BLaER1 (cell line): ENCODE measurements around the gene TUBB3.

Source experiments
- H3K27ac ChIP-seq: shearing (Covaris generic); formaldehyde crosslinking; 2 replicates; pipeline ENCODE4 v1.8.1; 2022
- H3K27me3 ChIP-seq: shearing (Covaris generic); formaldehyde crosslinking; 2 replicates; pipeline ENCODE4 v1.8.1; 2022
- H3K36me3 ChIP-seq: shearing (Covaris generic); formaldehyde crosslinking; 2 replicates; pipeline ENCODE4 v1.8.1; 2022
- H3K4me1 ChIP-seq: shearing (Covaris generic); formaldehyde crosslinking; 2 replicates; pipeline ENCODE4 v1.8.1; 2022
- H3K4me2 ChIP-seq: shearing (Covaris generic); formaldehyde crosslinking; 2 replicates; pipeline ENCODE4 v1.8.1; 2022
- H3K4me3 ChIP-seq: shearing (Covaris generic); formaldehyde crosslinking; 2 replicates; pipeline ENCODE4 v1.8.1; 2022
- H3K9ac ChIP-seq: shearing (Covaris generic); formaldehyde crosslinking; 2 replicates; pipeline ENCODE4 v1.8.1; 2022
- H3K9me3 ChIP-seq: shearing (Covaris generic); formaldehyde crosslinking; 2 replicates; pipeline ENCODE4 v1.8.1; 2022
- H4K20me1 ChIP-seq: shearing (Covaris generic); formaldehyde crosslinking; 2 replicates; pipeline ENCODE4 v1.8.1; 2022
- Cebpa-rat ChIP-seq: shearing (Covaris generic); IDR thresholded peaks from 2 replicates; pipeline ENCODE4 v1.8.1; 2022

The TUBB3 gene

GRCh38 chr16:89890886-89891657 is 32.1 kb upstream of the TUBB3 start:
- Histone ChIP-seq H3K36me3 (peaks cover 100% of the 10 kb centered on the region), H3K9me3 (no peaks in the 10 kb centered on the region), H3K4me3 (no peak overlapping the region), H3K9ac (0 out of 2 replicates have a peak overlapping the region, but pooled peaks have one; percentile 17), H4K20me1 (peaks cover 91% of the 10 kb centered on the region), H3K27me3 (no peaks in the 10 kb centered on the region), H3K4me2 (no peak overlapping the region), H3K4me1 (no peaks in the 10 kb centered on the region), H3K27ac (no peak overlapping the region)
- TF ChIP-seq Cebpa-rat = no peak

- TF ChIP-seq Cebpa-rat = no peak
- Histone ChIP-seq H3K9me3 (no peaks in the 10 kb centered on the region), H3K36me3 (peaks cover 100% of the 10 kb centered on the region), H3K4me1 (no peaks in the 10 kb centered on the region), H3K4me3 (no peak overlapping the region), H3K9ac (no peak overlapping the region), H3K27me3 (no peaks in the 10 kb centered on the region), H4K20me1 (peaks cover 89% of the 10 kb centered on the region), H3K4me2 (no peak overlapping the region), H3K27ac (no peak overlapping the region)
Observed at GRCh38 chr16:89892055-89892630, 31.0 kb upstream of the TUBB3 start.

- TF ChIP-seq Cebpa-rat = no peak
- Histone ChIP-seq H3K4me3 (no peak overlapping the region), H3K9me3 (no peaks in the 10 kb centered on the region), H3K4me2 (no peak overlapping the region), H4K20me1 (peaks cover 85% of the 10 kb centered on the region), H3K27ac (no peak overlapping the region), H3K4me1 (no peaks in the 10 kb centered on the region), H3K9ac (no peak overlapping the region), H3K27me3 (no peaks in the 10 kb centered on the region), H3K36me3 (peaks cover 100% of the 10 kb centered on the region)
Observed at GRCh38 chr16:89892635-89893034, 30.5 kb upstream of the TUBB3 start.

- Histone ChIP-seq H3K9ac (no peak overlapping the region), H3K36me3 (peaks cover 100% of the 10 kb centered on the region), H3K4me1 (no peaks in the 10 kb centered on the region), H3K27me3 (no peaks in the 10 kb centered on the region), H3K4me3 (no peak overlapping the region), H3K9me3 (no peaks in the 10 kb centered on the region), H3K27ac (no peak overlapping the region), H4K20me1 (peaks cover 87% of the 10 kb centered on the region), H3K4me2 (no peak overlapping the region)
- TF ChIP-seq Cebpa-rat = no peak
Observed at GRCh38 chr16:89893642-89894548, 29.2 kb upstream of the TUBB3 start.

- no peak overlapping the region for H3K4me3 ChIP-seq
- no peaks in the 10 kb centered on the region for H3K9me3 ChIP-seq
- no peak overlapping the region for H3K27ac ChIP-seq
- H3K9ac ChIP-seq = no peak overlapping the region
- H3K4me1 ChIP-seq = no peaks in the 10 kb centered on the region
- no peak for TF ChIP-seq Cebpa-rat
- H3K36me3 ChIP-seq = peaks cover 100% of the 10 kb centered on the region
- H3K27me3 ChIP-seq = no peaks in the 10 kb centered on the region
- peaks cover 87% of the 10 kb centered on the region for H4K20me1 ChIP-seq
- H3K4me2 ChIP-seq = no peak overlapping the region
Observed at GRCh38 chr16:89895482-89896250, 27.5 kb upstream of the TUBB3 start.

- Histone ChIP-seq H3K4me1 (no peaks in the 10 kb centered on the region), H3K27ac (no peak overlapping the region), H3K4me3 (no peak overlapping the region), H4K20me1 (peaks cover 75% of the 10 kb centered on the region), H3K36me3 (peaks cover 91% of the 10 kb centered on the region), H3K27me3 (no peaks in the 10 kb centered on the region), H3K9ac (no peak overlapping the region), H3K4me2 (no peak overlapping the region), H3K9me3 (no peaks in the 10 kb centered on the region)
- no peak for TF ChIP-seq Cebpa-rat
Observed at GRCh38 chr16:89897204-89897603, 25.9 kb upstream of the TUBB3 start.

- Histone ChIP-seq H4K20me1 (peaks cover 72% of the 10 kb centered on the region), H3K36me3 (peaks cover 88% of the 10 kb centered on the region)
- no peak for TF ChIP-seq Cebpa-rat
Observed at GRCh38 chr16:89898201-89898967, 24.8 kb upstream of the TUBB3 start.

DNA sequence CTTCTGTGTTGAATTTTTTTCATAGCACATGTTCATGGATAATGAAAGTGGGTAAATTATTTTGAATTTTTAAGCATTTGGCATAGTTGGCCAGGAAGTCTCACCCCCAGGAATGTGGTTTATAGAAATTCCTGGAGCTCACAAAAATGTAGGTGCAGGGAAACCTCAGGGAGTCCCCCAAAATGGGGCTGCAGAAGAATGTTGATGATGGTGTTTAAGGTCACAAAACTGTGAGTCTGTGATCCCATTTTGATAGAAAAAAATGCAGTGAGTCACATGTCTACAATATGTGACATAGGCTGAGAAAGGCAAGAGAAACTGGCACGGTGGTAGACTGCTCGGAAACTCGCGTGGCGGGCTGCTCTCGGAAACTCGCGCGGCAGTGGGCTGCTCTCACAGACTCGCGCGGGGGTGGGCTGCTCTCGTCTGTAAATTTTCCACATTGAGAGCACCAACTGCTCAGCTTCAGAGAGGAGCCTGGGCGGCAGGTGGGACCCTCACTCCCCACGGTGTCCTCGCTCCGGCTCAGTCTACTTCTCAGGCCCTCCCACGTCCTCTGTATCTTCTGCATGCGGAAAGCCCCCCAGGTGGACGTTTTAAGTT is 23.2 kb upstream of the TUBB3 start:
- Histone ChIP-seq H4K20me1 (peaks cover 73% of the 10 kb centered on the region), H3K27ac (no peak overlapping the region), H3K36me3 (peaks cover 88% of the 10 kb centered on the region), H3K9ac (no peak overlapping the region), H3K9me3 (no peaks in the 10 kb centered on the region), H3K4me3 (no peak overlapping the region), H3K4me1 (0 out of 2 replicates have a peak, but pooled peaks cover 2% of the 10 kb centered on the region), H3K27me3 (no peaks in the 10 kb centered on the region), H3K4me2 (no peak overlapping the region)
- TF ChIP-seq Cebpa-rat = no peak

More at GRCh38 chr16:89898201-89898967, 24.8 kb upstream of the TUBB3 start:
- Histone ChIP-seq H3K4me3 (no peak overlapping the region), H3K9ac (no peak overlapping the region), H3K27ac (no peak overlapping the region), H3K9me3 (no peaks in the 10 kb centered on the region), H3K4me1 (no peaks in the 10 kb centered on the region), H3K4me2 (no peak overlapping the region), H3K27me3 (no peaks in the 10 kb centered on the region)
